K562 (cell line): ENCODE results near the gene METTL22. TPM values are rescaled to one million over a fixed set of nuclear protein-coding genes. Genes with fewer than 3 reads are reported as not detected.
A peak's percentile ranks its signal among the peaks of the same experiment; 100 is the strongest.

ENCODE experiments used
- ATAC-seq: fragments of 200-7000 bp; cut with Tn5 transposase; 3 replicates; pipeline ENCODE4 v1.9.1; 2020; ENCODE audit warnings: moderate library complexity
- BruUV-seq: library from RNA; stranded (reverse); fragments of 400-500 nt; replicated peaks from 2 replicates; lab custom pipeline; 2021; lab: Mats Ljungman, UMichigan
- CTCF ChIA-PET: fragments of 300-600 bp; formaldehyde crosslinking; extraction: SDS; loops from one replicate; lab custom pipeline; 2021; ENCODE audit warnings: low intra/inter-chr PET ratio; lab: Yijun Ruan, JAX
- POLR2A ChIA-PET: fragments of 300-600, 350-650 bp; sonication (Branson Sonifier 250); formaldehyde crosslinking; extraction: SDS; loops from one replicate; lab custom pipeline; 2021; ENCODE audit warnings: antibody characterized with exemption, inconsistent platforms; lab: Yijun Ruan, JAX
- DNase-seq, 4 experiments: peaks; one replicate each; pipeline versions ENCODE4 v3.0.0 to v3.0.0-alpha.2; 2011 to 2018; ENCODE audit warnings: low spot score in 3 of 4, mixed read lengths in 3 of 4; ENCODE audit errors: extremely low read depth in 1 of 4
- FAIRE-seq: peaks from 2 replicates; lab custom pipeline; 2011; peaks lifted over from hg19 to GRCh38; lab: Jason Lieb, UNC
- H2AFZ ChIP-seq: 2 replicates; pipeline ENCODE4 v1.6.0; 2011; ENCODE audit warnings: low read depth, low read length, control low read depth, inconsistent platforms
- H3K27ac ChIP-seq: fragments of 200-600 bp; 3 replicates; pipeline ENCODE4 v1.8.0; 2011; ENCODE audit warnings: low read depth, mild to moderate bottlenecking, control low read depth, inconsistent platforms, low read length, moderate library complexity, mixed read lengths; ENCODE audit errors: extremely low read depth
- H3K27me3 ChIP-seq, 2 experiments: fragments of 300-600 bp in 1 of 2; 2 replicates in 1 of 2; 3 replicates in 1 of 2; pipeline versions ENCODE4 v1.6.0 to v1.8.0; 2011; ENCODE audit warnings: inconsistent platforms in 2 of 2, low read length in 2 of 2, mild to moderate bottlenecking in 1 of 2, mixed read lengths in 1 of 2, moderate library complexity in 1 of 2; ENCODE audit not compliant: control insufficient read depth in 2 of 2, insufficient read depth in 2 of 2
- H3K36me3 ChIP-seq: fragments of 300-600 bp; 3 replicates; pipeline ENCODE4 v1.8.0; 2011; ENCODE audit warnings: mild to moderate bottlenecking, low read length, inconsistent platforms; ENCODE audit not compliant: control insufficient read depth, insufficient read depth
- H3K4me1 ChIP-seq, 2 experiments: fragments of 200-600 bp in 1 of 2; replicated peaks in 1 of 2; 2 replicates in 1 of 2; 3 replicates in 1 of 2; pipeline versions ENCODE4 v1.5.1 to v1.8.0; 2011; ENCODE audit warnings: inconsistent platforms in 2 of 2, low read length in 2 of 2, mild to moderate bottlenecking in 1 of 2, mixed read lengths in 1 of 2, moderate library complexity in 1 of 2; ENCODE audit not compliant: control insufficient read depth in 2 of 2, insufficient read depth in 2 of 2
- H3K4me2 ChIP-seq: 2 replicates; pipeline ENCODE4 v1.6.1; 2011; ENCODE audit warnings: low read length, control low read depth, inconsistent platforms, mixed read lengths; ENCODE audit not compliant: insufficient read depth
- H3K4me3 ChIP-seq: fragments of 200-600 bp; sonication (generic), shearing (Covaris generic); 2 replicates; pipeline ENCODE4 v1.5.1; 2016; ENCODE audit warnings: control low read depth, inconsistent platforms
- H3K79me2 ChIP-seq: fragments of 200-600 bp; 3 replicates; pipeline ENCODE4 v1.8.0; 2011; ENCODE audit warnings: low read length, inconsistent platforms; ENCODE audit not compliant: control insufficient read depth, insufficient read depth
- H3K9ac ChIP-seq, 2 experiments: 2 replicates each; pipeline versions ENCODE4 v1.6.0 to v1.6.1; 2011; ENCODE audit warnings: low read depth in 2 of 2, low read length in 2 of 2, control low read depth in 1 of 2, inconsistent platforms in 1 of 2, mild to moderate bottlenecking in 1 of 2, mixed read lengths in 1 of 2; ENCODE audit not compliant: insufficient read depth in 1 of 2
- H3K9me1 ChIP-seq: one replicate; pipeline ENCODE4 v1.6.0; 2011; ENCODE audit warnings: inconsistent platforms, mild to moderate bottlenecking, low read length, moderate library complexity; ENCODE audit not compliant: control insufficient read depth, insufficient read depth
- H3K9me3 ChIP-seq: replicated peaks from 2 replicates; pipeline ENCODE4 v1.5.1; 2011; ENCODE audit warnings: low read depth, low read length, inconsistent platforms; ENCODE audit not compliant: control insufficient read depth, insufficient read depth
- H4K20me1 ChIP-seq: replicated peaks from 2 replicates; pipeline ENCODE4 v1.6.1; 2011; ENCODE audit warnings: low read length, inconsistent platforms, mixed read lengths; ENCODE audit not compliant: control insufficient read depth, insufficient read depth
- E4F1 ChIP-seq: fragments of 250-450 bp; sonication (Bioruptor Pico); IDR thresholded peaks from 2 replicates; pipeline ENCODE4 v1.5.0; 2021; ENCODE audit warnings: mild to moderate bottlenecking, borderline replicate concordance
- TAL1 ChIP-seq: fragments of 450-650 bp; IDR thresholded peaks from 2 replicates; pipeline ENCODE4 v1.6.1; 2016; ENCODE audit warnings: mild to moderate bottlenecking
- WGBS: fragments of 100-300 bp; shearing (Covaris generic); methylation state at CpG from one replicate; pipeline ENCODE4 v1.1.6; 2016; ENCODE audit warnings: low coverage, mixed read lengths; ENCODE audit not compliant: insufficient coverage; ENCODE audit errors: missing lambda C conversion rate; 5-methylcytosine and 5-hydroxymethylcytosine counted together
- in situ Hi-C: fragments of 300-500 bp; cut with MboI; formaldehyde crosslinking; loops from 4 replicates; pipeline ENCODE4 v1.15.0; 2018; ENCODE audit warnings: inconsistent platforms, mixed read lengths
- intact Hi-C: fragments of 100-400 bp; cut with micrococcal nuclease; formaldehyde crosslinking; loops from 2 replicates; pipeline ENCODE4 v1.14.2; 2022
- polyA plus RNA-seq, 8 experiments: library from polyadenylated mRNA; depleted of rRNA in 4 of 8; stranded (reverse) in 5 of 8; unstranded in 3 of 8; fragments of >200 nt; fragmentation: Nextera tagmentation in 2 of 8; fragmentation: Illumina TruSeq in 1 of 8; extraction: Ambion mirVana in 2 of 8; extraction: Trizol in 1 of 8; gene quantifications; 2 replicates each; pipeline versions ENCODE4 v1.2.1 to v1.2.3, GENCODE V29; 2011 to 2014; ENCODE audit warnings: inconsistent platforms in 1 of 8, missing spikeins in 1 of 8
- total RNA-seq, 7 experiments: library from RNA; depleted of rRNA in 6 of 7; stranded (reverse); fragments of >200 nt in 6 of 7; fragmentation: Illumina TruSeq in 2 of 7; extraction: Trizol in 2 of 7; gene quantifications; 2 replicates each; pipeline versions ENCODE4 v1.2.1 to v1.2.3, GENCODE V29; 2011 to 2021; ENCODE audit warnings: low replicate concordance in 1 of 7

The METTL22 gene
- total and polyA plus RNA-seq, 9 of the 15 experiments (the other 6 are each of a cell fraction or from before 2014, with no cell fraction given) = 6.9 to 33.2 (median 18.5) TPM

GRCh38 chr16:8631818-8632465 is 10.4 kb downstream of the METTL22 start:
- peaks cover 93% of the 10 kb centered on the region; the same call in 2 of the 3 replicates for H3K36me3 ChIP-seq
- H3K9me3 ChIP-seq = no peaks in the 10 kb centered on the region
- H3K4me3 ChIP-seq = no peak overlapping the region
- H3K4me1 ChIP-seq = peaks cover 3% of the 10 kb centered on the region in 2 experiments; a peak in 4 of 5 replicates
- in situ Hi-C loops = no loop called here
- no peak for ATAC-seq
- peak; percentile 15; the same call in 1 of the 2 replicates for TF ChIP-seq TAL1
- no peak for TF ChIP-seq E4F1 (CRISPR knock-in tag)
- TF ChIP-seq, all 486 proteins: peak for 1
- ChIA-PET POLR2A (interaction anchor here (0.6 kb wide), 1 partner anchor 506 kb away, joined by 3 read pairs; no protein-coding TSS in a partner anchor), CTCF (no interaction called here)
- Histone ChIP-seq H3K27ac (no peak overlapping the region), H2AFZ (no peak overlapping the region), H3K79me2 (no peaks in the 10 kb centered on the region), H3K9me1 (no peaks in the 10 kb centered on the region), H3K9ac (0 out of 4 replicates have a peak overlapping the region, but pooled peaks of 1 of the 2 experiments have one; percentile 42), H4K20me1 (0 out of 2 replicates have a peak, but pooled peaks cover 8% of the 10 kb centered on the region), H3K27me3 (no peaks in the 10 kb centered on the region), H3K4me2 (no peak overlapping the region)
- no peak for DNase-seq
- intact Hi-C loops = no loop called here
- FAIRE-seq = no peak
- BruUV-seq = no TSS peak
- WGBS = 55% methylated on average over 14 of the region's 15 CpGs
